Measurements from ENCODE around the gene TMEM91. TPM values are rescaled to one million over a fixed set of nuclear protein-coding genes. Genes with fewer than 3 reads are reported as not detected.
A peak's percentile ranks its signal among the peaks of the same experiment; 100 is the strongest.
"Not testable (repeated sequence)": the region's sequence is repeated elsewhere in the genome, so short reads cannot be mapped to it uniquely, and the experiment has no call there.

The TMEM91 gene
- total RNA-seq (2014; rRNA removed; shearing (Covaris generic)), result 0.08 and 0.97 TPM in 2 replicates

GRCh38 chr19:41376241-41376997 lies at the start of gene TMEM91:
Gene TMEM91, plus strand, starts transcription at chr19:41376533. Its CDS starts 1,777 bp downstream, at chr19:41378310.
- DNase-seq (ENCODE audit: low spot score), result no peak

GRCh38 chr19:41327076-41327575 lies 49.2 kb upstream of the TMEM91 start:
- DNase-seq (ENCODE audit: low spot score), result no peak

GRCh38 chr19:41327576-41328156 lies 48.7 kb upstream of the TMEM91 start:
- DNase-seq (ENCODE audit: low spot score), result peak; percentile 93

GRCh38 chr19:41328157-41328841 lies 48.0 kb upstream of the TMEM91 start:
- DNase-seq (ENCODE audit: low spot score), result no peak

GRCh38 chr19:41328842-41329225 lies 47.5 kb upstream of the TMEM91 start:
- no peak for DNase-seq (ENCODE audit: low spot score)

- DNase-seq (ENCODE audit: low spot score), result no peak
Observed at GRCh38 chr19:41330481-41330880, 45.9 kb upstream of the TMEM91 start.

- no peak for DNase-seq (ENCODE audit: low spot score)
Observed at GRCh38 chr19:41330946-41331678, 45.2 kb upstream of the TMEM91 start.

- DNase-seq (ENCODE audit: low spot score), result no peak
Observed at GRCh38 chr19:41332000-41332399, 44.3 kb upstream of the TMEM91 start.

GRCh38 chr19:41332468-41332867 lies 43.9 kb upstream of the TMEM91 start:
- no peak for DNase-seq (ENCODE audit: low spot score)

GRCh38 chr19:41334793-41335192 lies 41.5 kb upstream of the TMEM91 start:
- DNase-seq (ENCODE audit: low spot score), result no peak

GRCh38 chr19:41335467-41335866 lies 40.9 kb upstream of the TMEM91 start:
- no peak for DNase-seq (ENCODE audit: low spot score)

GRCh38 chr19:41339936-41340335 lies 36.4 kb upstream of the TMEM91 start:
- no peak for DNase-seq (ENCODE audit: low spot score)

- no peak for DNase-seq (ENCODE audit: low spot score)
Observed at GRCh38 chr19:41341669-41342490, 34.5 kb upstream of the TMEM91 start.

GRCh38 chr19:41344162-41344561 lies 32.2 kb upstream of the TMEM91 start:
- DNase-seq (ENCODE audit: low spot score), result no peak

GRCh38 chr19:41346916-41347315 lies 29.4 kb upstream of the TMEM91 start:
- DNase-seq (ENCODE audit: low spot score), result not testable (repeated sequence)

GRCh38 chr19:41350735-41351338 lies 25.5 kb upstream of the TMEM91 start:
- no peak for DNase-seq (ENCODE audit: low spot score)

- DNase-seq (ENCODE audit: low spot score), result no peak
Observed at GRCh38 chr19:41351339-41352245, 24.7 kb upstream of the TMEM91 start.

GRCh38 chr19:41352279-41352608 lies 24.1 kb upstream of the TMEM91 start:
- no peak for DNase-seq (ENCODE audit: low spot score)

GRCh38 chr19:41352609-41353465 lies 23.5 kb upstream of the TMEM91 start:
- no peak for DNase-seq (ENCODE audit: low spot score)

Data from H4 (cell line).